ENCODE measurements around the gene ATXN8OS. TPM values are rescaled to one million over a fixed set of nuclear protein-coding genes. Genes with fewer than 3 reads are reported as not detected.

ATXN8OS gene
- total RNA-seq, 1 experiment from 2014 or later: not detected

- no peaks in the 10 kb centered on the region for H3K79me2 ChIP-seq (ENCODE audit: insufficient read depth, low read length)
- RAD21 ChIA-PET (ENCODE audit: low non-redundant PET in 1 of 2, low total read pairs in 2 of 2, uncharacterized antibody in 2 of 2, unreplicated experiment in 2 of 2): no interaction called here
- DNase-seq (ENCODE audit: low read depth, low spot score): no peak
- no peak overlapping the region for H3K27ac ChIP-seq (ENCODE audit: low read depth, low read length)
- no peaks in the 10 kb centered on the region for H3K4me1 ChIP-seq (ENCODE audit: control insufficient read depth in 1 of 2, insufficient read depth in 2 of 2, low read length in 2 of 2)
- H3K36me3 ChIP-seq (ENCODE audit: control insufficient read depth in 1 of 2, insufficient read depth in 2 of 2, low read length in 2 of 2): no peaks in the 10 kb centered on the region
- intact Hi-C loops (cut with micrococcal nuclease): no loop called here
- ATAC-seq: no peak
- CTCF ChIA-PET: no interaction called here
- no peak overlapping the region for H3K9ac ChIP-seq (ENCODE audit: low read length)
- H3K9me3 ChIP-seq (ENCODE audit: control insufficient read depth in 1 of 2, insufficient read depth in 1 of 2, low read depth in 1 of 2, low read length in 2 of 2): no peaks in the 10 kb centered on the region
- H3K4me2 ChIP-seq (ENCODE audit: low read length): no peak overlapping the region
- H3K9me2 ChIP-seq (ENCODE audit: insufficient read depth): no peaks in the 10 kb centered on the region
- POLR2A ChIA-PET: no interaction called here
- no peak for TF ChIP-seq YY1 (IDR thresholded peaks at IDR 0.05; ENCODE audit: extremely low read depth, insufficient replicate concordance, low read depth, low read length)
- no TSS peak for BruUV-seq (replicated peaks)
- no peak overlapping the region for H2AFZ ChIP-seq (ENCODE audit: low read depth, low read length, poor library complexity, severe bottlenecking)
- no peaks in the 10 kb centered on the region for H3K27me3 ChIP-seq (ENCODE audit: insufficient read depth, low read length)
- H3K4me3 ChIP-seq (replicated peaks in 1 of 2; ENCODE audit: low read depth in 1 of 2, low read length in 2 of 2): no peak overlapping the region
- no peaks in the 10 kb centered on the region for H4K20me1 ChIP-seq (ENCODE audit: insufficient read depth)
Observed at GRCh38 chr13:70080012-70080411, 27.6 kb upstream of the ATXN8OS start.

GRCh38 chr13:70087247-70087646 is 20.4 kb upstream of the ATXN8OS start:
- DNase-seq (ENCODE audit: low read depth, low spot score) (no peak), ATAC-seq (no peak)
- Histone ChIP-seq H3K79me2 (ENCODE audit: insufficient read depth, low read length) (no peaks in the 10 kb centered on the region), H3K9me2 (ENCODE audit: insufficient read depth) (no peaks in the 10 kb centered on the region), H2AFZ (ENCODE audit: low read depth, low read length, poor library complexity, severe bottlenecking) (no peak overlapping the region), H4K20me1 (ENCODE audit: insufficient read depth) (no peaks in the 10 kb centered on the region), H3K36me3 (ENCODE audit: control insufficient read depth in 1 of 2, insufficient read depth in 2 of 2, low read length in 2 of 2) (no peaks in the 10 kb centered on the region), H3K4me3 (replicated peaks in 1 of 2; ENCODE audit: low read depth in 1 of 2, low read length in 2 of 2) (no peak overlapping the region), H3K4me1 (ENCODE audit: control insufficient read depth in 1 of 2, insufficient read depth in 2 of 2, low read length in 2 of 2) (no peaks in the 10 kb centered on the region), H3K9me3 (ENCODE audit: control insufficient read depth in 1 of 2, insufficient read depth in 1 of 2, low read depth in 1 of 2, low read length in 2 of 2) (no peaks in the 10 kb centered on the region), H3K27ac (ENCODE audit: low read depth, low read length) (no peak overlapping the region), H3K9ac (ENCODE audit: low read length) (no peak overlapping the region), H3K4me2 (ENCODE audit: low read length) (no peak overlapping the region), H3K27me3 (ENCODE audit: insufficient read depth, low read length) (no peaks in the 10 kb centered on the region)
- ChIA-PET RAD21 (ENCODE audit: low non-redundant PET in 1 of 2, low total read pairs in 2 of 2, uncharacterized antibody in 2 of 2, unreplicated experiment in 2 of 2) (no interaction called here), CTCF (no interaction called here), POLR2A (no interaction called here)
- intact Hi-C loops (cut with micrococcal nuclease): no loop called here
- TF ChIP-seq EZH2 (IDR thresholded peaks at IDR 0.05): no peak
- no peak for TF ChIP-seq SIN3A (IDR thresholded peaks at IDR 0.05; ENCODE audit: low read depth)
- TF ChIP-seq JUND (IDR thresholded peaks at IDR 0.05): no peak
- TF ChIP-seq, protein P1, sequence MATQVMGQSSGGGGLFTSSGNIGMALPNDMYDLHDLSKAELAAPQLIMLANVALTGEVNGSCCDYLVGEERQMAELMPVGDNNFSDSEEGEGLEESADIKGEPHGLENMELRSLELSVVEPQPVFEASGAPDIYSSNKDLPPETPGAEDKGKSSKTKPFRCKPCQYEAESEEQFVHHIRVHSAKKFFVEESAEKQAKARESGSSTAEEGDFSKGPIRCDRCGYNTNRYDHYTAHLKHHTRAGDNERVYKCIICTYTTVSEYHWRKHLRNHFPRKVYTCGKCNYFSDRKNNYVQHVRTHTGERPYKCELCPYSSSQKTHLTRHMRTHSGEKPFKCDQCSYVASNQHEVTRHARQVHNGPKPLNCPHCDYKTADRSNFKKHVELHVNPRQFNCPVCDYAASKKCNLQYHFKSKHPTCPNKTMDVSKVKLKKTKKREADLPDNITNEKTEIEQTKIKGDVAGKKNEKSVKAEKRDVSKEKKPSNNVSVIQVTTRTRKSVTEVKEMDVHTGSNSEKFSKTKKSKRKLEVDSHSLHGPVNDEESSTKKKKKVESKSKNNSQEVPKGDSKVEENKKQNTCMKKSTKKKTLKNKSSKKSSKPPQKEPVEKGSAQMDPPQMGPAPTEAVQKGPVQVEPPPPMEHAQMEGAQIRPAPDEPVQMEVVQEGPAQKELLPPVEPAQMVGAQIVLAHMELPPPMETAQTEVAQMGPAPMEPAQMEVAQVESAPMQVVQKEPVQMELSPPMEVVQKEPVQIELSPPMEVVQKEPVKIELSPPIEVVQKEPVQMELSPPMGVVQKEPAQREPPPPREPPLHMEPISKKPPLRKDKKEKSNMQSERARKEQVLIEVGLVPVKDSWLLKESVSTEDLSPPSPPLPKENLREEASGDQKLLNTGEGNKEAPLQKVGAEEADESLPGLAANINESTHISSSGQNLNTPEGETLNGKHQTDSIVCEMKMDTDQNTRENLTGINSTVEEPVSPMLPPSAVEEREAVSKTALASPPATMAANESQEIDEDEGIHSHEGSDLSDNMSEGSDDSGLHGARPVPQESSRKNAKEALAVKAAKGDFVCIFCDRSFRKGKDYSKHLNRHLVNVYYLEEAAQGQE (IDR thresholded peaks at IDR 0.05; ENCODE audit: low read depth): no peak
- no peak for TF ChIP-seq FOSL1 (IDR thresholded peaks at IDR 0.05; ENCODE audit: low read depth)
- no peak for TF ChIP-seq POLR2A (IDR thresholded peaks at IDR 0.05; ENCODE audit: borderline replicate concordance, extremely low read depth, insufficient read depth, insufficient read length)
- TF ChIP-seq EGR1 (IDR thresholded peaks at IDR 0.05; ENCODE audit: low read depth): no peak
- TF ChIP-seq, protein P2, sequence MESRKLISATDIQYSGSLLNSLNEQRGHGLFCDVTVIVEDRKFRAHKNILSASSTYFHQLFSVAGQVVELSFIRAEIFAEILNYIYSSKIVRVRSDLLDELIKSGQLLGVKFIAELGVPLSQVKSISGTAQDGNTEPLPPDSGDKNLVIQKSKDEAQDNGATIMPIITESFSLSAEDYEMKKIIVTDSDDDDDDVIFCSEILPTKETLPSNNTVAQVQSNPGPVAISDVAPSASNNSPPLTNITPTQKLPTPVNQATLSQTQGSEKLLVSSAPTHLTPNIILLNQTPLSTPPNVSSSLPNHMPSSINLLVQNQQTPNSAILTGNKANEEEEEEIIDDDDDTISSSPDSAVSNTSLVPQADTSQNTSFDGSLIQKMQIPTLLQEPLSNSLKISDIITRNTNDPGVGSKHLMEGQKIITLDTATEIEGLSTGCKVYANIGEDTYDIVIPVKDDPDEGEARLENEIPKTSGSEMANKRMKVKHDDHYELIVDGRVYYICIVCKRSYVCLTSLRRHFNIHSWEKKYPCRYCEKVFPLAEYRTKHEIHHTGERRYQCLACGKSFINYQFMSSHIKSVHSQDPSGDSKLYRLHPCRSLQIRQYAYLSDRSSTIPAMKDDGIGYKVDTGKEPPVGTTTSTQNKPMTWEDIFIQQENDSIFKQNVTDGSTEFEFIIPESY (IDR thresholded peaks at IDR 0.05; ENCODE audit: extremely low read depth, insufficient replicate concordance, low read length): no peak
- TF ChIP-seq ZFX (IDR thresholded peaks at IDR 0.05): no peak
- no peak for TF ChIP-seq ZNF274 (IDR thresholded peaks at IDR 0.05; ENCODE audit: low read depth, low read length)
- no TSS peak for BruUV-seq (replicated peaks)

Measured in HCT116 (cell line).